Transverse colon (tissue), 4 donors: ENCODE data around the gene TCTN3. TPM values are rescaled to one million over a fixed set of nuclear protein-coding genes. Genes with fewer than 3 reads are reported as not detected.

ENCODE experiments used
- DNase-seq: peaks from one replicate; pipeline ENCODE4 v3.0.0-alpha.2; 2019
- H3K27ac ChIP-seq, 4 donors: fragments of 200-600 bp; sonication (generic); 2 replicates each; pipeline ENCODE4 v1.5.1; 2016 to 2018; ENCODE audit warnings: inconsistent platforms in 4 of 4
- H3K27me3 ChIP-seq: fragments of 200-600 bp; sonication (generic); 2 replicates; pipeline ENCODE4 v1.5.1; 2017; ENCODE audit warnings: inconsistent platforms
- H3K36me3 ChIP-seq, 4 donors: fragments of 200-600 bp; sonication (generic); 2 replicates each; pipeline ENCODE4 v1.5.1; 2017 to 2019; ENCODE audit warnings: inconsistent platforms in 4 of 4
- H3K4me1 ChIP-seq, 4 donors: fragments of 200-600 bp; sonication (generic); 2 replicates each; pipeline ENCODE4 v1.5.1; 2017 to 2020; ENCODE audit warnings: inconsistent platforms in 4 of 4
- H3K4me3 ChIP-seq, 4 donors: fragments of 200-600 bp; sonication (generic); 1 replicate in 1 of 4; 2 replicates in 3 of 4; pipeline versions ENCODE4 v1.5.1 to v1.6.1; 2017 to 2019; ENCODE audit warnings: inconsistent platforms in 4 of 4
- H3K9me3 ChIP-seq, 2 donors: fragments of 200-600 bp; sonication (generic); 2 replicates each; pipeline ENCODE4 v1.5.1; 2017 to 2019; ENCODE audit warnings: inconsistent platforms in 2 of 2
- EP300 ChIP-seq: sonication (generic); formaldehyde crosslinking; IDR thresholded peaks from one replicate; pipeline ENCODE4 v1.6.1; 2017; ENCODE audit warnings: antibody characterized with exemption, low read depth
- POLR2A ChIP-seq: fragments of 450-650 bp; IDR thresholded peaks from one replicate; pipeline ENCODE4 v1.6.1; 2016; ENCODE audit warnings: antibody characterized with exemption, mild to moderate bottlenecking, moderate library complexity
- POLR2AphosphoS5 ChIP-seq, 3 donors: sonication (generic); formaldehyde crosslinking; IDR thresholded peaks; one replicate each; pipeline ENCODE4 v1.6.1; 2016; ENCODE audit warnings: antibody characterized with exemption in 3 of 3
- WGBS, 2 donors: methylation state at CpG; one replicate each; pipeline ENCODE4 v1.1.5; 2018; ENCODE audit warnings: low coverage in 1 of 2; 5-methylcytosine and 5-hydroxymethylcytosine counted together
- in situ Hi-C, 4 donors: fragments of 200-750 bp; cut with MboI; loops; one replicate each; pipeline versions ENCODE4 v1.15.0 to v1.15.1; 2017; ENCODE audit warnings: low sequenced_read_pairs in 3 of 4, low pct_ligation_motif_present in 1 of 4, low pct_unique_long_range_greater_than_20kb in 1 of 4
- intact Hi-C: fragments of 100-400 bp; cut with DNase I; formaldehyde crosslinking; loops from one replicate; pipeline ENCODE4 v1.15.1; 2023; ENCODE audit warnings: low total_unique reads
- total RNA-seq, 4 donors: library from RNA; depleted of rRNA; stranded (reverse); fragments of >200 nt; gene quantifications; one replicate each; pipeline ENCODE4 v1.1.0, GENCODE V29; 2016
- TF ChIP-seq, protein P1 (sequence below), 5 experiments: fragments of 200-600 bp in 3 of 5; fragments of 450-650 bp in 2 of 5; sonication (generic) in 3 of 5; IDR thresholded peaks; 1 replicate in 2 of 5; 2 replicates in 3 of 5; pipeline ENCODE4 v1.5.1; 2016 to 2017; ENCODE audit warnings: antibody characterized with exemption in 5 of 5, inconsistent platforms in 3 of 5, mild to moderate bottlenecking in 2 of 5, moderate library complexity in 1 of 5

Gene TCTN3
- total RNA-seq, 4 donors from 2014 or later, result 11.2 to 25.5 (median 20.7) TPM

GRCh38 chr10:95693071-95693667 lies 558 bp downstream of the TCTN3 start:
- Histone ChIP-seq H3K27me3 (no peaks in the 10 kb centered on the region), H3K4me1 (peaks cover 9 to 27% (median 11%) of the 10 kb centered on the region in 4 donors), H3K27ac (peak overlapping the region; percentile 86 to 94 (median 88)), H3K9me3 (no peaks in the 10 kb centered on the region), H3K4me3 (peak overlapping the region; percentile 72 to 89 (median 84)), H3K36me3 (no peaks in the 10 kb centered on the region)
- 0 to 7% methylated on average over 2 to 15 of the region's 15 CpGs for WGBS, 2 donors
- DNase-seq, result no peak
- intact Hi-C loops, result no loop called here
- in situ Hi-C loops, result loop anchor here in 3 of 4 donors (5.0 to 10.0 kb wide), 3 partner anchors 142 to 152 kb away; no protein-coding TSS in a partner anchor
- TF ChIP-seq, protein P1, sequence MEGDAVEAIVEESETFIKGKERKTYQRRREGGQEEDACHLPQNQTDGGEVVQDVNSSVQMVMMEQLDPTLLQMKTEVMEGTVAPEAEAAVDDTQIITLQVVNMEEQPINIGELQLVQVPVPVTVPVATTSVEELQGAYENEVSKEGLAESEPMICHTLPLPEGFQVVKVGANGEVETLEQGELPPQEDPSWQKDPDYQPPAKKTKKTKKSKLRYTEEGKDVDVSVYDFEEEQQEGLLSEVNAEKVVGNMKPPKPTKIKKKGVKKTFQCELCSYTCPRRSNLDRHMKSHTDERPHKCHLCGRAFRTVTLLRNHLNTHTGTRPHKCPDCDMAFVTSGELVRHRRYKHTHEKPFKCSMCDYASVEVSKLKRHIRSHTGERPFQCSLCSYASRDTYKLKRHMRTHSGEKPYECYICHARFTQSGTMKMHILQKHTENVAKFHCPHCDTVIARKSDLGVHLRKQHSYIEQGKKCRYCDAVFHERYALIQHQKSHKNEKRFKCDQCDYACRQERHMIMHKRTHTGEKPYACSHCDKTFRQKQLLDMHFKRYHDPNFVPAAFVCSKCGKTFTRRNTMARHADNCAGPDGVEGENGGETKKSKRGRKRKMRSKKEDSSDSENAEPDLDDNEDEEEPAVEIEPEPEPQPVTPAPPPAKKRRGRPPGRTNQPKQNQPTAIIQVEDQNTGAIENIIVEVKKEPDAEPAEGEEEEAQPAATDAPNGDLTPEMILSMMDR (IDR thresholded peaks at IDR 0.05), result no peak
- TF ChIP-seq POLR2A, result no peak
- TF ChIP-seq POLR2AphosphoS5 (IDR thresholded peaks at IDR 0.05), result no peak
- TF ChIP-seq EP300, result no peak

GRCh38 chr10:95691281-95691680 lies 2.4 kb downstream of the TCTN3 start:
- Histone ChIP-seq H3K36me3 (peaks cover 0 to 13% (median 6%) of the 10 kb centered on the region in 4 donors), H3K4me3 (no peak overlapping the region), H3K27ac (no peak overlapping the region), H3K27me3 (no peaks in the 10 kb centered on the region), H3K4me1 (peaks cover 9 to 27% (median 11%) of the 10 kb centered on the region in 4 donors), H3K9me3 (no peaks in the 10 kb centered on the region)
- TF ChIP-seq EP300, result no peak
- TF ChIP-seq POLR2A, result no peak
- no peak for TF ChIP-seq POLR2AphosphoS5 (IDR thresholded peaks at IDR 0.05)
- TF ChIP-seq, protein P1 (IDR thresholded peaks at IDR 0.05), result no peak
- DNase-seq, result no peak
- intact Hi-C loops, result no loop called here
- in situ Hi-C loops, result loop anchor here in 3 of 4 donors (5.0 to 10.0 kb wide), 3 partner anchors 144 to 154 kb away; no protein-coding TSS in a partner anchor
- WGBS, 2 donors, result 83 to 86% methylated on average over 2 of the region's 2 CpGs

DNA sequence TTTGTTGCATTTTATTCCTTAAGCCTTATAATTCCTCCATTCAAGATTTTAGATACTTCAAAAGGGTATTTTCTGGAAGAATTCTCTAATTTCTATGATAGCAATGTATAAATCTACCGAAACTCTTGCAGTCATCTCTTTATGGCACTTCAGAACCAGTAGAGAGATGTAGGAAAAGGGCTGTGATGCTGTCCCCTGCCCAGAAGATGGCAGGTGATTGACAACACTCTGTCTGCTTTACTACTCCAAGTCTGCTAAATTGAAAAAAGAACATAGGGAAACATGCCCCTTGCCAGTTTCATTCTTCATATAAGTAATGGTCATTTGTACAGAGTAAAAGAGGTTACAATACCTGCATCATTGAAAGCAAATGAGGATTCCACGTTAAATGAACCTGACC lies 5.1 kb downstream of the TCTN3 start:
- Histone ChIP-seq H3K4me1 (peaks cover 9 to 22% (median 11%) of the 10 kb centered on the region in 4 donors), H3K27ac (no peak overlapping the region), H3K27me3 (no peaks in the 10 kb centered on the region), H3K4me3 (no peak overlapping the region), H3K9me3 (no peaks in the 10 kb centered on the region), H3K36me3 (peaks cover 0 to 36% (median 15%) of the 10 kb centered on the region in 4 donors)
- in situ Hi-C loops (no loop called here), intact Hi-C loops (no loop called here)
- WGBS, 2 donors, result 57 to 68% methylated on average over 2 of the region's 2 CpGs
- TF ChIP-seq POLR2AphosphoS5 (IDR thresholded peaks at IDR 0.05), result no peak
- TF ChIP-seq, protein P1 (IDR thresholded peaks at IDR 0.05), result no peak
- no peak for TF ChIP-seq EP300
- TF ChIP-seq POLR2A, result no peak
- no peak for DNase-seq

GRCh38 chr10:95683966-95684365 lies 9.8 kb downstream of the TCTN3 start:
- Histone ChIP-seq H3K27me3 (no peaks in the 10 kb centered on the region), H3K36me3 (peaks cover 0 to 66% (median 31%) of the 10 kb centered on the region in 4 donors), H3K4me3 (no peak overlapping the region), H3K27ac (no peak overlapping the region), H3K4me1 (no peaks in the 10 kb centered on the region), H3K9me3 (no peaks in the 10 kb centered on the region)
- in situ Hi-C loops (no loop called here), intact Hi-C loops (no loop called here)
- TF ChIP-seq POLR2AphosphoS5 (IDR thresholded peaks at IDR 0.05) (no peak), EP300 (no peak), POLR2A (no peak)
- TF ChIP-seq, protein P1 (IDR thresholded peaks at IDR 0.05), result no peak
- no peak for DNase-seq
